Thyroid gland (tissue), 4 donors: ENCODE results near the gene BBS9.

Source experiments
- CTCF ChIP-seq, 6 experiments: fragments of 200-600 bp in 3 of 6; fragments of 450-650 bp in 3 of 6; sonication (generic) in 3 of 6; IDR thresholded peaks; one replicate each; pipeline ENCODE4 v1.5.1; 2016 to 2019; ENCODE audit warnings: antibody characterized with exemption in 6 of 6, mild to moderate bottlenecking in 2 of 6, inconsistent platforms in 1 of 6, moderate library complexity in 1 of 6
- POLR2A ChIP-seq, 2 donors: fragments of 450-650 bp; IDR thresholded peaks; one replicate each; pipeline ENCODE4 v1.6.1; 2017; ENCODE audit warnings: antibody characterized with exemption in 2 of 2, mild to moderate bottlenecking in 2 of 2, moderate library complexity in 1 of 2

- TF ChIP-seq CTCF (IDR thresholded peaks at IDR 0.05): no peak
- TF ChIP-seq POLR2A (IDR thresholded peaks at IDR 0.05): no peak
Observed at GRCh38 chr7:33591490-33591889, 462.1 kb downstream of the BBS9 start.
